ENCODE data around the gene USP40. TPM values are rescaled to one million over a fixed set of nuclear protein-coding genes. Genes with fewer than 3 reads are reported as not detected.
"Not testable (repeated sequence)": the region's sequence is repeated elsewhere in the genome, so short reads cannot be mapped to it uniquely, and the experiment has no call there.

Gene USP40
- total and polyA plus RNA-seq, 9 donors, result 18.0 to 44.6 (median 36.1) TPM

DNA sequence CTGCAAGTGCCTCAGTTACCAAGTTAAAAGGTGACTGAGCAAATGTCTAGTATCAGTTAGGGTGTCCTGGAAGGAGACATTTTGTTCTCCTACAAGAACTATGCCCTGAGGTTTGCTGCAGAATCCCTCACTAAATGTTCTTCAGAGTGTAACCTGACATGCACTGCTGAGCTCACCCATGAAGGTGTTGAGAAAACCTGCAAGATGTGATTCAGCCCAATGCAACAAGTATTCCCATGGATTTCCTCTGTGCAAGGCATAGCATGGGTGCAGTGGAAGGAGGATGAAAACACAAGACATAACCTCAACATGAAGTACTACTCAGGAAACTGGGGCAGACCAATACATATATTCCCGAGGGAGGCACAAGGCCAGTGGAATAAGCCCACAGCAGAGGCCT, 35.5 kb upstream of the USP40 start:
- H3K4me3 ChIP-seq, result no peak overlapping the region
- 94 to 95% (median 95%) methylated on average over 1 of the region's 1 CpG for WGBS, 3 donors
- no peaks in the 10 kb centered on the region for H3K27me3 ChIP-seq
- H3K9me3 ChIP-seq, result no peaks in the 10 kb centered on the region
- TF ChIP-seq POLR2A (IDR thresholded peaks at IDR 0.05) (no peak), EP300 (IDR thresholded peaks at IDR 0.05) (no peak)
- TF ChIP-seq, protein P1, sequence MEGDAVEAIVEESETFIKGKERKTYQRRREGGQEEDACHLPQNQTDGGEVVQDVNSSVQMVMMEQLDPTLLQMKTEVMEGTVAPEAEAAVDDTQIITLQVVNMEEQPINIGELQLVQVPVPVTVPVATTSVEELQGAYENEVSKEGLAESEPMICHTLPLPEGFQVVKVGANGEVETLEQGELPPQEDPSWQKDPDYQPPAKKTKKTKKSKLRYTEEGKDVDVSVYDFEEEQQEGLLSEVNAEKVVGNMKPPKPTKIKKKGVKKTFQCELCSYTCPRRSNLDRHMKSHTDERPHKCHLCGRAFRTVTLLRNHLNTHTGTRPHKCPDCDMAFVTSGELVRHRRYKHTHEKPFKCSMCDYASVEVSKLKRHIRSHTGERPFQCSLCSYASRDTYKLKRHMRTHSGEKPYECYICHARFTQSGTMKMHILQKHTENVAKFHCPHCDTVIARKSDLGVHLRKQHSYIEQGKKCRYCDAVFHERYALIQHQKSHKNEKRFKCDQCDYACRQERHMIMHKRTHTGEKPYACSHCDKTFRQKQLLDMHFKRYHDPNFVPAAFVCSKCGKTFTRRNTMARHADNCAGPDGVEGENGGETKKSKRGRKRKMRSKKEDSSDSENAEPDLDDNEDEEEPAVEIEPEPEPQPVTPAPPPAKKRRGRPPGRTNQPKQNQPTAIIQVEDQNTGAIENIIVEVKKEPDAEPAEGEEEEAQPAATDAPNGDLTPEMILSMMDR (IDR thresholded peaks at IDR 0.05), result no peak
- H3K36me3 ChIP-seq, result no peaks in the 10 kb centered on the region
- DNase-seq, result no peak
- no peak overlapping the region for H3K27ac ChIP-seq
- no peaks in the 10 kb centered on the region for H3K4me1 ChIP-seq (ENCODE audit: insufficient read depth)
- intact Hi-C loops (cut with DNase I), result no loop called here

DNA sequence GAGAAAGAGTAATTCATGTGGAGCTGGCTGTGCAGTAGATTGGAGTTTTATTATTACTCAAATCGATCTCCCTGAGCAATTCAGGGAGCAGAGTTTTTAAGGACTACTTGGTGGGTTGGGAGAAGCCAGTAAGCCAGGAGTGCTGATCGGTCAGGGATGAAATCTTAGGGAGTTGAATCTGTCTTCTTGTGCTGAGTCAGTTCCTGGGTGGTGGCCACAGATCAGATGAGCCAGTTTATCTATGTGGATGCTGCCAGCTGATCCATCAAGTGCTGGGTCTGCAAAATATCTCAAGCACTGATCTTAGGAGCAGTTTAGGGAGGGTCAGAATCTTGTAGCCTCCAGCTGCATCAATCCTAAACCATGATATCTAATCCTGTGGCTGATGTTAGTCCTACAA, 33.8 kb upstream of the USP40 start:
- Histone ChIP-seq H3K4me3 (no peak overlapping the region), H3K9me3 (no peaks in the 10 kb centered on the region), H3K36me3 (no peaks in the 10 kb centered on the region), H3K27me3 (no peaks in the 10 kb centered on the region), H3K27ac (no peak overlapping the region), H3K4me1 (ENCODE audit: insufficient read depth) (no peaks in the 10 kb centered on the region)
- 65 to 79% (median 76%) methylated on average over 2 of the region's 2 CpGs for WGBS, 3 donors
- intact Hi-C loops (cut with DNase I), result no loop called here
- DNase-seq, result no peak
- TF ChIP-seq EP300 (IDR thresholded peaks at IDR 0.05), result no peak
- no peak for TF ChIP-seq POLR2A (IDR thresholded peaks at IDR 0.05)
- TF ChIP-seq, protein P1 (IDR thresholded peaks at IDR 0.05), result no peak

- H3K4me3 ChIP-seq, result no peak overlapping the region
- H3K9me3 ChIP-seq, result no peaks in the 10 kb centered on the region
- WGBS, 3 donors, result 75 to 81% (median 80%) methylated on average over 3 of the region's 3 CpGs
- TF ChIP-seq, protein P1 (IDR thresholded peaks at IDR 0.05), result no peak
- TF ChIP-seq EP300 (IDR thresholded peaks at IDR 0.05) (no peak), POLR2A (IDR thresholded peaks at IDR 0.05) (no peak)
- no peaks in the 10 kb centered on the region for H3K27me3 ChIP-seq
- no peaks in the 10 kb centered on the region for H3K36me3 ChIP-seq
- H3K4me1 ChIP-seq (ENCODE audit: insufficient read depth), result no peaks in the 10 kb centered on the region
- intact Hi-C loops (cut with DNase I), result no loop called here
- DNase-seq, result no peak
- H3K27ac ChIP-seq, result no peak overlapping the region
Measured at GRCh38 chr2:233598952-233599351, 32.4 kb upstream of the USP40 start.

- WGBS, 3 donors, result 56 to 75% (median 60%) methylated on average over 1 of the region's 1 CpG
- intact Hi-C loops (cut with DNase I), result no loop called here
- Histone ChIP-seq H3K36me3 (no peaks in the 10 kb centered on the region), H3K4me3 (no peak overlapping the region), H3K27me3 (no peaks in the 10 kb centered on the region), H3K4me1 (ENCODE audit: insufficient read depth) (no peaks in the 10 kb centered on the region), H3K9me3 (no peaks in the 10 kb centered on the region), H3K27ac (no peak overlapping the region)
- TF ChIP-seq EP300 (IDR thresholded peaks at IDR 0.05), result no peak
- no peak for TF ChIP-seq POLR2A (IDR thresholded peaks at IDR 0.05)
- TF ChIP-seq, protein P1 (IDR thresholded peaks at IDR 0.05), result no peak
- DNase-seq, result no peak
Measured at GRCh38 chr2:233597522-233597921, 30.9 kb upstream of the USP40 start.

- 78 to 87% (median 83%) methylated on average over 8 of the region's 8 CpGs for WGBS, 3 donors
- H3K9me3 ChIP-seq, result no peaks in the 10 kb centered on the region
- H3K4me3 ChIP-seq, result no peak overlapping the region
Measured at GRCh38 chr2:233593201-233593600, 26.6 kb upstream of the USP40 start.

GRCh38 chr2:233592706-233593105, 26.1 kb upstream of the USP40 start:
- H3K36me3 ChIP-seq; DNase-seq; intact Hi-C loops (cut with DNase I); H3K4me3 ChIP-seq; H3K27me3 ChIP-seq; H3K9me3 ChIP-seq; H3K4me1 ChIP-seq (ENCODE audit: insufficient read depth); H3K27ac ChIP-seq: not testable (repeated sequence)
- 92 to 100% (median 98%) methylated on average over 1 of the region's 1 CpG for WGBS, 3 donors

More at GRCh38 chr2:233593201-233593600, 26.6 kb upstream of the USP40 start:
- Histone ChIP-seq H3K27ac (no peak overlapping the region), H3K36me3 (no peaks in the 10 kb centered on the region), H3K4me1 (ENCODE audit: insufficient read depth) (no peaks in the 10 kb centered on the region), H3K27me3 (no peaks in the 10 kb centered on the region)
- TF ChIP-seq, protein P1 (IDR thresholded peaks at IDR 0.05), result no peak
- TF ChIP-seq POLR2A (IDR thresholded peaks at IDR 0.05) (no peak), EP300 (IDR thresholded peaks at IDR 0.05) (no peak)
- intact Hi-C loops (cut with DNase I), result no loop called here
- DNase-seq, result no peak

Measured in ovary (tissue), 9 donors.